Osteocyte (in vitro differentiated cells): Measurements from ENCODE around the gene USF2. TPM values are rescaled to one million over a fixed set of nuclear protein-coding genes. Genes with fewer than 3 reads are reported as not detected.
A peak's percentile ranks its signal among the peaks of the same experiment; 100 is the strongest.

Experiments
- DNase-seq: peaks from one replicate; pipeline ENCODE4 v3.0.0; 2021; ENCODE audit warnings: mixed read lengths; ENCODE audit not compliant: unreplicated experiment; ENCODE audit errors: extremely low spot score
- H3K27ac Mint-ChIP-seq: one replicate; pipeline ENCODE4 v1.8.0; 2021; ENCODE audit warnings: mild to moderate bottlenecking, mixed read lengths; ENCODE audit not compliant: unreplicated experiment
- H3K27me3 Mint-ChIP-seq: one replicate; pipeline ENCODE4 v1.8.0; 2021; ENCODE audit warnings: mixed read lengths; ENCODE audit not compliant: unreplicated experiment
- H3K36me3 Mint-ChIP-seq: one replicate; pipeline ENCODE4 v1.8.0; 2021; ENCODE audit warnings: mixed read lengths; ENCODE audit not compliant: unreplicated experiment
- H3K4me1 Mint-ChIP-seq: one replicate; pipeline ENCODE4 v1.8.0; 2021; ENCODE audit warnings: mixed read lengths; ENCODE audit not compliant: unreplicated experiment
- H3K4me3 Mint-ChIP-seq: one replicate; pipeline ENCODE4 v1.8.0; 2021; ENCODE audit warnings: mild to moderate bottlenecking, moderate library complexity, mixed read lengths; ENCODE audit not compliant: unreplicated experiment
- H3K9me3 Mint-ChIP-seq: one replicate; pipeline ENCODE4 v1.8.0; 2021; ENCODE audit warnings: mixed read lengths; ENCODE audit not compliant: unreplicated experiment
- total RNA-seq: library from RNA; stranded (reverse); gene quantifications from 2 replicates; pipeline ENCODE4 v1.2.1, GENCODE V29; 2021
- TF ChIP-seq, protein P1 (sequence below): fragments of 200-600 bp; sonication (generic); IDR thresholded peaks from 2 replicates; pipeline ENCODE4 v1.5.0; 2021; ENCODE audit warnings: antibody characterized with exemption, mild to moderate bottlenecking, moderate library complexity

Gene USF2
- total RNA-seq, 1 donor from 2014 or later, result 112 TPM

GRCh38 chr19:35253316-35254286 is 15.2 kb upstream of the USF2 start:
- Mint-ChIP-seq H3K4me3 (no peak overlapping the region), H3K4me1 (peaks cover 5% of the 10 kb centered on the region), H3K9me3 (no peaks in the 10 kb centered on the region), H3K36me3 (no peaks in the 10 kb centered on the region), H3K27ac (no peak overlapping the region), H3K27me3 (peaks cover 32% of the 10 kb centered on the region)
- DNase-seq, result peak; percentile 72
- TF ChIP-seq, protein P1, sequence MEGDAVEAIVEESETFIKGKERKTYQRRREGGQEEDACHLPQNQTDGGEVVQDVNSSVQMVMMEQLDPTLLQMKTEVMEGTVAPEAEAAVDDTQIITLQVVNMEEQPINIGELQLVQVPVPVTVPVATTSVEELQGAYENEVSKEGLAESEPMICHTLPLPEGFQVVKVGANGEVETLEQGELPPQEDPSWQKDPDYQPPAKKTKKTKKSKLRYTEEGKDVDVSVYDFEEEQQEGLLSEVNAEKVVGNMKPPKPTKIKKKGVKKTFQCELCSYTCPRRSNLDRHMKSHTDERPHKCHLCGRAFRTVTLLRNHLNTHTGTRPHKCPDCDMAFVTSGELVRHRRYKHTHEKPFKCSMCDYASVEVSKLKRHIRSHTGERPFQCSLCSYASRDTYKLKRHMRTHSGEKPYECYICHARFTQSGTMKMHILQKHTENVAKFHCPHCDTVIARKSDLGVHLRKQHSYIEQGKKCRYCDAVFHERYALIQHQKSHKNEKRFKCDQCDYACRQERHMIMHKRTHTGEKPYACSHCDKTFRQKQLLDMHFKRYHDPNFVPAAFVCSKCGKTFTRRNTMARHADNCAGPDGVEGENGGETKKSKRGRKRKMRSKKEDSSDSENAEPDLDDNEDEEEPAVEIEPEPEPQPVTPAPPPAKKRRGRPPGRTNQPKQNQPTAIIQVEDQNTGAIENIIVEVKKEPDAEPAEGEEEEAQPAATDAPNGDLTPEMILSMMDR, result no peak

DNA sequence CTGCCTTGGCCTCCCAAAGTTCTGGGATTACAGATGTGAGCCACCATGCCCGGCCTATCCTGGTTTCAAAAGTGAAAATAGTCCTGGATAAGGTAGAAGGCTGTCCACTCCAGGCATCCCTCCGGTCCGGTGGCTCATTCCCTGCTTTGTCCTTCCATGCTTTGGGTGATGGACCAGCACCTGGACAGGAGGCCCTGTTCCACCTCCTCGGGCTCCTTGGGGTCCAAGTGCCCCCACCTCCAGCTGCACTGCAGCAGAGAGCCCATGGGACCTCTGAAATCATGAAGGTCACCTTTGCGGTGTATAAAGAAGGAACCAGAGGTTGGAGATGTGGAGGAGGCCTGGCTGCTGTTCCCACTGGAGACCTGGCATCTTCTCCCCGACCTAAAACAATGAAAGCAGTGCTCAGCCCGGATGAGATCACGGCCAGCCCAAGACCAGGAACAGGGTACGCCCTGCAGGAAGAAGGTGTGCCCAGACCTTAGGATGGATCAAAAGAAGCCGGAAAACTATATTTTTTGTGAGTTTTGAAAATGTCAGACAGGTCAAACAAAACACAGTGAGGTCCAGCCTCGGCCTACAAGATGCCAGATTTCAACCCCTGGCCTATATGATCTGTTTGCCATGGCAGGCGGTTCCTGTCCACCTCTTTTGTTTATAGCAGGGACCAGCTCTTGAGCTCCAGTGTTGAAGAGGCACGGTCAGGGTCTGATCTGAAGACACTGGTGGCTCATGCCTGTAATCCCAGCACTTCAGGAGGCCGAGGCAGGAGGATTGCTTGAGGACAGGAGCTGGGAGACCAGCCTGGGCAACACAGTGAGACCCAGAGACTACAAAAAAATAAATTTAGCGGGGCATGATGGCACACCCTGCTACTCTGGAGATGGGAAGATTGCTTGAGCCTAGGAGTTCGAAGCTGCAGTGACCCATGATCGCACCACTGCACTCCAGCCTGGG is 14.1 kb upstream of the USF2 start:
- TF ChIP-seq, protein P1, result no peak
- Mint-ChIP-seq H3K27ac (no peak overlapping the region), H3K36me3 (no peaks in the 10 kb centered on the region), H3K9me3 (no peaks in the 10 kb centered on the region), H3K4me1 (no peaks in the 10 kb centered on the region), H3K27me3 (peaks cover 21% of the 10 kb centered on the region), H3K4me3 (no peak overlapping the region)
- peak; percentile 77 for DNase-seq

GRCh38 chr19:35256566-35256965 is 12.2 kb upstream of the USF2 start:
- Mint-ChIP-seq H3K36me3 (no peaks in the 10 kb centered on the region), H3K4me3 (no peak overlapping the region), H3K9me3 (no peaks in the 10 kb centered on the region), H3K27me3 (peaks cover 3% of the 10 kb centered on the region), H3K27ac (no peak overlapping the region), H3K4me1 (no peaks in the 10 kb centered on the region)
- no peak for DNase-seq
- TF ChIP-seq, protein P1, result no peak

DNA sequence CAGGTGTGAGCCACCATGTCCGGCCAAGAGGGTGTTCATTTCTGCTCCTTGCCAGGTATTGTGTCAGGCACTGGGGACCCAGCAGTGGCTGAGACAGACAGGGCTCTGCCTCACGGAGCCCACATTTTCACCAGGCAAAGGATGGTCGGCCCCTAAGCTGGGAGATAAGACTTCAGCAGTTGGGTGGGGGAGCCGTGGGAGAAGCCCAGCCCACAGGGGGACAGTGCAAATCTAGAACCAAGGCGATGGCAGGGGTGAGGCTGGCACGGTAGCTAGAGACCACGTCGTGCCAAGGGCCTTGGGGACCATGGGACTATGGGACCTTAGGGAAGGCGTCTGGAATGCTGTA is 11.7 kb upstream of the USF2 start:
- peak; percentile 62 for DNase-seq
- no peak overlapping the region for H3K4me3 Mint-ChIP-seq
- H3K36me3 Mint-ChIP-seq, result no peaks in the 10 kb centered on the region
- peaks cover under 1% of the 10 kb centered on the region for H3K4me1 Mint-ChIP-seq
- H3K27ac Mint-ChIP-seq, result no peak overlapping the region
- H3K9me3 Mint-ChIP-seq, result no peaks in the 10 kb centered on the region
- peaks cover 3% of the 10 kb centered on the region for H3K27me3 Mint-ChIP-seq
- TF ChIP-seq, protein P1, result no peak
